HepG2 (cell line): ENCODE results near the gene SRGAP2B. TPM values are rescaled to one million over a fixed set of nuclear protein-coding genes. Genes with fewer than 3 reads are reported as not detected.
"Not testable (repeated sequence)": the region's sequence is repeated elsewhere in the genome, so short reads cannot be mapped to it uniquely, and the experiment has no call there.

Experiments
- ATAC-seq: fragments of 200-7000 bp; cut with Tn5 transposase; 3 replicates; pipeline ENCODE4 v1.9.1; 2020; ENCODE audit warnings: mild to moderate bottlenecking, moderate library complexity
- BruUV-seq: library from RNA; stranded (reverse); fragments of 400-500 nt; replicated peaks from 2 replicates; lab custom pipeline; 2021; lab: Mats Ljungman, UMichigan
- CTCF ChIA-PET: fragments of 300-600 bp; formaldehyde crosslinking; extraction: SDS; loops from one replicate; lab custom pipeline; 2021; ENCODE audit warnings: low total read pairs, inconsistent platforms, low intra/inter-chr PET ratio; lab: Yijun Ruan, JAX
- POLR2A ChIA-PET: fragments of 350-600 bp; sonication (Branson Sonifier 250); formaldehyde crosslinking; loops from one replicate; lab custom pipeline; 2020; ENCODE audit warnings: antibody characterized with exemption, inconsistent platforms; lab: Yijun Ruan, JAX
- DNase-seq: peaks from one replicate; pipeline ENCODE4 v3.0.0-alpha.2; 2015; ENCODE audit warnings: low spot score
- FAIRE-seq: peaks from 3 replicates; lab custom pipeline; 2011; peaks lifted over from hg19 to GRCh38; lab: Jason Lieb, UNC
- H2AFZ ChIP-seq: one replicate; pipeline ENCODE4 v1.6.1; 2011; ENCODE audit warnings: low read length, inconsistent platforms
- H3K27ac ChIP-seq: fragments of 300-600 bp; 3 replicates; pipeline ENCODE4 v1.8.0; 2011; ENCODE audit warnings: mixed run types, mild to moderate bottlenecking, mixed read lengths, low read length, inconsistent platforms; ENCODE audit not compliant: insufficient read depth; ENCODE audit errors: extremely low read length
- H3K27me3 ChIP-seq, 2 experiments: fragments of 200-600 bp in 1 of 2; 2 replicates in 1 of 2; 3 replicates in 1 of 2; pipeline versions ENCODE4 v1.6.0 to v1.8.0; 2011; ENCODE audit warnings: low read length in 2 of 2, mild to moderate bottlenecking in 2 of 2, moderate library complexity in 2 of 2, inconsistent platforms in 1 of 2; ENCODE audit not compliant: insufficient read depth in 2 of 2, control insufficient read depth in 1 of 2
- H3K36me3 ChIP-seq, 2 experiments: fragments of 200-600 bp in 1 of 2; replicated peaks in 1 of 2; 2 replicates in 1 of 2; 3 replicates in 1 of 2; pipeline versions ENCODE4 v1.5.1 to v1.8.0; 2011; ENCODE audit warnings: low read length in 2 of 2, inconsistent platforms in 1 of 2; ENCODE audit not compliant: insufficient read depth in 2 of 2, control insufficient read depth in 1 of 2
- H3K4me1 ChIP-seq: 2 replicates; pipeline ENCODE4 v1.5.1; 2012; ENCODE audit warnings: low read length, inconsistent platforms; ENCODE audit not compliant: insufficient read depth
- H3K4me2 ChIP-seq: 2 replicates; pipeline ENCODE4 v1.6.0; 2011; ENCODE audit warnings: low read depth, low read length, inconsistent platforms
- H3K4me3 ChIP-seq, 3 experiments: fragments of 200-600 bp in 1 of 3; sonication (generic), shearing (Covaris generic) in 1 of 3; replicated peaks in 1 of 3; 2 replicates each; pipeline ENCODE4 v1.5.1; 2011 to 2016; ENCODE audit warnings: low read length in 3 of 3, inconsistent platforms in 2 of 3, low read depth in 2 of 3, mild to moderate bottlenecking in 2 of 3, control low read depth in 1 of 3, mixed read lengths in 1 of 3; ENCODE audit not compliant: insufficient read depth in 1 of 3
- H3K79me2 ChIP-seq: one replicate; pipeline ENCODE4 v1.6.1; 2011; ENCODE audit warnings: low read length, inconsistent platforms; ENCODE audit not compliant: insufficient read depth
- H3K9ac ChIP-seq: 2 replicates; pipeline ENCODE4 v1.6.0; 2011; ENCODE audit warnings: mild to moderate bottlenecking, low read depth, low read length, inconsistent platforms; ENCODE audit not compliant: insufficient read depth
- H3K9me3 ChIP-seq: 2 replicates; pipeline ENCODE4 v1.5.1; 2012; ENCODE audit warnings: mild to moderate bottlenecking, low read length
- H4K20me1 ChIP-seq: 2 replicates; pipeline ENCODE4 v1.6.0; 2011; ENCODE audit warnings: inconsistent platforms, mild to moderate bottlenecking, low read length, moderate library complexity; ENCODE audit not compliant: insufficient read depth
- WGBS: methylation state at CpG from one replicate; pipeline ENCODE4 v1.1.6; 2017; ENCODE audit warnings: low lambda C conversion rate; 5-methylcytosine and 5-hydroxymethylcytosine counted together
- in situ Hi-C: cut with HindIII; loops from 2 replicates; pipeline ENCODE4 v1.10.0; 2017; ENCODE audit warnings: low pct_unique_long_range_greater_than_20kb; ENCODE audit not compliant: extremely low pct_ligation_motif_present
- intact Hi-C: fragments of 100-400 bp; cut with micrococcal nuclease; formaldehyde crosslinking; loops from one replicate; pipeline ENCODE4 v1.10.0; 2022; ENCODE audit not compliant: unreplicated experiment
- polyA plus RNA-seq, 8 experiments: library from polyadenylated mRNA; depleted of rRNA in 3 of 8; stranded (reverse) in 7 of 8; unstranded in 1 of 8; fragments of >200 nt; fragmentation: Illumina TruSeq in 4 of 8; extraction: Trizol in 4 of 8; gene quantifications; 2 replicates each; pipeline versions ENCODE4 v1.2.1 to v1.2.3, GENCODE V29; 2011 to 2016; ENCODE audit warnings: low read depth in 4 of 8, missing spikeins in 1 of 8, mixed read lengths in 1 of 8; ENCODE audit not compliant: insufficient read depth in 1 of 8
- total RNA-seq, 5 experiments: library from RNA; depleted of rRNA; stranded (reverse); fragments of >200 nt; fragmentation: Illumina TruSeq; extraction: Trizol; gene quantifications; 2 replicates each; pipeline ENCODE4 v1.2.3, GENCODE V29; 2016; ENCODE audit warnings: low read depth in 1 of 5

Gene SRGAP2B
- total and polyA plus RNA-seq, 2 of the 13 experiments (the other 11 are each of a cell fraction or from before 2014, with no cell fraction given) = 9.2 to 16.1 TPM

DNA sequence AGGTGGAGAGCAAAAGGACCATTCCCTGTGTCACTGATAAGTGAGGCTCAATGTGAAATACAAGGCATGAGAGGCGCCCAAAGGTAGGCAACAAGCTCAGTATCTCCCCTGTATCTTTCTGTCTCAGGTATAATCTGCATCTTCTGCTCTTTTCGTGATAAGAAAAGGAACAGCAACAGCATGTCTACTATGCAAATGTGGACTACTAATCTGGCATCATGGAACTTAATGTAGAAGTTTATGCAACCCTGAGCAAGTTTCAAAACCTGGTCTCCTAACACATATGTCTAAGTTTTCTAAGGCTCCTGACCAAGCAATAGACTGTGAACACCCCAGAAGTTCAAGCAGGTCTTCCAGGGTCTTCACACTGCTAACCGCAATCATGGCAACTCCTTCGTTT, 81.8 kb downstream of the SRGAP2B start:
- 100% methylated on average over 2 of the region's 4 CpGs for WGBS
- CTCF ChIA-PET, H3K4me1 ChIP-seq, H3K9ac ChIP-seq, BruUV-seq, H4K20me1 ChIP-seq, H3K27ac ChIP-seq, H3K27me3 ChIP-seq, H3K79me2 ChIP-seq, in situ Hi-C loops, FAIRE-seq, H3K9me3 ChIP-seq, H3K36me3 ChIP-seq, H3K4me3 ChIP-seq, H2AFZ ChIP-seq, POLR2A ChIA-PET, H3K4me2 ChIP-seq, intact Hi-C loops, DNase-seq, ATAC-seq: not testable (repeated sequence)

DNA sequence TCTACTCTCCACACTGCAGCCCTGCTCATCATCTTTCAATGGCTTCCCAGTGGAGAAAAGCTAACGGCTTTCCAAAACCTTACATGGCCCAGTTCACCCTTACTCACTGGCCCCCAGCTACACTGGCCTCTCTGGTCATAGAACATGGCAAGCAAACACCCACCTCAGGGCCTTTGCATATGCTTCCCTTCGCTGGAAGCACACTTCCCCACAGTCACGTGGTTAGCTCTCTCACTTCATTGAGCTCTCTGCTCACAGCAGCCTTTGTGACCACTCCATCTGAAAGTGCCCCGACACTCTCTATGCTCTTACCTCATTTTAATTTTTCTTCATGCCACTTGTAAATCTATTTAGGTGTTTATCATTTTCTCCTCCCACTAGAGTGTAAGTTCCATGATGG, 83.3 kb downstream of the SRGAP2B start:
- BruUV-seq, intact Hi-C loops, H3K36me3 ChIP-seq, H3K79me2 ChIP-seq, H3K4me3 ChIP-seq, FAIRE-seq, in situ Hi-C loops, POLR2A ChIA-PET, H3K9ac ChIP-seq, H3K27ac ChIP-seq, ATAC-seq, H3K4me1 ChIP-seq, H4K20me1 ChIP-seq, CTCF ChIA-PET, H2AFZ ChIP-seq, H3K27me3 ChIP-seq, H3K9me3 ChIP-seq, H3K4me2 ChIP-seq, DNase-seq: not testable (repeated sequence)
- WGBS = 100% methylated on average over 3 of the region's 4 CpGs

DNA sequence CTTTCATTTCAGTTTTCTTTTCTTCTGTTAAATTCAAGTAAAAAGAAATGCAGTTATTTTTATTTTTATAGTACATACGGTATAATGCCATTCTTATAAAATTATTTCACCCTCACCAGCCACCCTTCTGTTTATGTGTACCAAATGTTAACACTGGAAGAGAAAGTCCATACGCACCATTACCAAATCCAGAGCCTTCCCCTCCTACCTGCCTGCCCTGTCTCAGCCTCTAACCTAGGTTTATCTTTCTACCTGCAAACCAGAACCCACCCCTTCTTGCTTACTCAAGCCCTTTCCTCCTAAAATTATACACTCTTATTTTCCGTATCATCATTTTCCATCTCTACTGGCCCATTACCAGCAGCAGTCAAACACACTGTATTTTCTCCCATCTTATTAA, 84.5 kb downstream of the SRGAP2B start:
- FAIRE-seq, H3K4me1 ChIP-seq, H3K9me3 ChIP-seq, DNase-seq, H3K27ac ChIP-seq, H3K36me3 ChIP-seq, H3K27me3 ChIP-seq, H2AFZ ChIP-seq, H3K79me2 ChIP-seq, intact Hi-C loops, CTCF ChIA-PET, H3K4me3 ChIP-seq, in situ Hi-C loops, BruUV-seq, H3K9ac ChIP-seq, ATAC-seq, POLR2A ChIA-PET, H4K20me1 ChIP-seq, H3K4me2 ChIP-seq: not testable (repeated sequence)
- 93% methylated on average over 2 of the region's 3 CpGs for WGBS

DNA sequence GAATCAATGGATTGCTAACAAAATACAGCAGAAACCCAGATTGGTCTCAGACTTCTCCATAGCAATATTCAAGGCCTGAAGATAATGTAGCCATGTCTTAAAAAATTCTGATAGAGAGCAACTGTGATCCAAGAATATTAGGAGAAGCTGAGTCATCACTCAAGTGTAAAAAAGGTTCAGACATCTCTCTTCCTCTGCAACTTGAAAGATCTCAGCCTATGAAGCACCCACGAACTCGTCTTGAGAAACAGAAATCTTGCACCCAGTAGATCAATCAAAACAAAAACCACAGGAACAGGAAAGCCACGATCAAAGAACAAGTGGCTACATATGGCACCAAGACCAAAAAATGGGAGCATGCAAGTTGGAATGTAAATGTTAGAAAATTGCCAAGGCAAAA, 85.2 kb downstream of the SRGAP2B start:
- WGBS = 84% methylated on average over 3 of the region's 3 CpGs
- H3K4me1 ChIP-seq, BruUV-seq, H3K4me3 ChIP-seq, H3K27ac ChIP-seq, in situ Hi-C loops, H3K9me3 ChIP-seq, H3K36me3 ChIP-seq, H3K4me2 ChIP-seq, POLR2A ChIA-PET, FAIRE-seq, H4K20me1 ChIP-seq, H3K27me3 ChIP-seq, CTCF ChIA-PET, DNase-seq, H3K9ac ChIP-seq, ATAC-seq, H3K79me2 ChIP-seq, H2AFZ ChIP-seq, intact Hi-C loops: not testable (repeated sequence)
